Posterior cingulate gyrus (tissue), 11 donors: ENCODE data around the gene MTCH1.
"Not testable (repeated sequence)": the region's sequence is repeated elsewhere in the genome, so short reads cannot be mapped to it uniquely, and the experiment has no call there.

Experiments used
- DNase-seq, 10 donors: peaks; one replicate each; pipeline versions ENCODE4 v3.0.0 to v3.0.0-alpha.2; 2020 to 2021; ENCODE audit warnings: mixed read lengths in 3 of 10
- intact Hi-C: fragments of 100-400 bp; cut with DNase I; formaldehyde crosslinking; loops from one replicate; pipeline ENCODE4 v1.15.1; 2023

The MTCH1 gene

GRCh38 chr6:36958775-36959554 lies 27.0 kb downstream of the MTCH1 start:
- peak in 2 of 10 donors; percentile 70 to 75 for DNase-seq
- intact Hi-C loops: no loop called here

GRCh38 chr6:36957773-36958271 lies 28.2 kb downstream of the MTCH1 start:
- peak in 2 of 10 donors; percentile 70 to 78 for DNase-seq
- intact Hi-C loops: no loop called here

- intact Hi-C loops: no loop called here
These were observed 29.6 kb downstream of the MTCH1 start for GRCh38 chr6:36956446-36956820.

GRCh38 chr6:36955671-36956445 lies 30.1 kb downstream of the MTCH1 start:
- intact Hi-C loops: no loop called here
- DNase-seq: peak in 2 of 10 donors; percentile 42 to 73

More at GRCh38 chr6:36956446-36956820, 29.6 kb downstream of the MTCH1 start:
- no peak for DNase-seq

- peak in 2 of 10 donors; percentile 72 to 75 for DNase-seq
- intact Hi-C loops: no loop called here
These were observed 30.9 kb downstream of the MTCH1 start for GRCh38 chr6:36955136-36955535.

- intact Hi-C loops: no loop called here
- DNase-seq: peak in 2 of 10 donors; percentile 72
These were observed 31.6 kb downstream of the MTCH1 start, which contains the start of gene PI16 for GRCh38 chr6:36954262-36954931. Gene PI16 (plus strand): TSS chr6:36954738. CDS start chr6:36954761, 23 bp downstream.

DNA sequence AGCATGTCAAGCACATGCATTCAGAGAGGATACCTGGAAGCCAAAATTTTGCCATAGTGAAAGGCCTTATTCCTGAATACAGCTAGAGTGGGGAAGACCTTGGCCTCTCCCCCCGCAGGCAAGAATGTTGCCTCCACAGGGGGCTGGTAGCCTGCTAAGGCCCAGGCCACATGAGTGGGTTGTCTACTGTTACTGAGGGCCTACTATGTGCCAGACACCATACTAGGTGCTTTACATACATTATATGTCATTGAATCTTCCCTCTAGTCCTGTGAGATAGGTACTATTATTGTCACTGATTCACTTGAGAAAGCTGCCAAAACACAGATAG lies 32.1 kb downstream of the MTCH1 start:
- intact Hi-C loops: no loop called here
- DNase-seq: no peak

- intact Hi-C loops: no loop called here
- DNase-seq: no peak
These were observed 36.4 kb downstream of the MTCH1 start for GRCh38 chr6:36949636-36950035.

DNA sequence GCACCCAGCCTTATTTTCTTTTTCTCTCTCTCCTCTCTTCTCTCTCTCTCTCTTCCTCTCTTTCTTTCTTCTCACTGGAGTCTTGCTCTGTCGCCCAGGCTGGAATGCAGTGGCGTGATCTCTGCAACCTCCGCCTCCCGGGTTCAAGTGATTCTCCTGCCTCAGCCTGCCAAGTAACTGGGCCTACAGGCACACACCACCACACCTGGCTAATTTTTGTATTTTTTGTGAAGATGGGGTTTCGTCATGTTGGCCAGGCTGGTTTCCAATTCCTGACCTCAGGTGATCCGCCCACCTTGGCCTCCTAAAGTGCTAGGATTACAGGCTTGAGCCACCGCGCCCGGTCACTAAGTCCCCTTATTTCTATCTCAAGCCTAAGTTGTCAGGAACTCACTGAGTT lies 36.9 kb downstream of the MTCH1 start:
- peak in 1 of 10 donors; percentile 36 for DNase-seq

GRCh38 chr6:36947570-36948351 lies 38.2 kb downstream of the MTCH1 start:
- DNase-seq: peak in 9 of 10 donors; percentile 54 to 96 (median 75)
- intact Hi-C loops: no loop called here

More for the DNA sequence above, 36.9 kb downstream of the MTCH1 start:
- intact Hi-C loops: not testable (repeated sequence)

GRCh38 chr6:36946526-36946925 lies 39.5 kb downstream of the MTCH1 start:
- intact Hi-C loops: no loop called here
- DNase-seq: peak in 2 of 10 donors; percentile 24 to 52

DNA sequence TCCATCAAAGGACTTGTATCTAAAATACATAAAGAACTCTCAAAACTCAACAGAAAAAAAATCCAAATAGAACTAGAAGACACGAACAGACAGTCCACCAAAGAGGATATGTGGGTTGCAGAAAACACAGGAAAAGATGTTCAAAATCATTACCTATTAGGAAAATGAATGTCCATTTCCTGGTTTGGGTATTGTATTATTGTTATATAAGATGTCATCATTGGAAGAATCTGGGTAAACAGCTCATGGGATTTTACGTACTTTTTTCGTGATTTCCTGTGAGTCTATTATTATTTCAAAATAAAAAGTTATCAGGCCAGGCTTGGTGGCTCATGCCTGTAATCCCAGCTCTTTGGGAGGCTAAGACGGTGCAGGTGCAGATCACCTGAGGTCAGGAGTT lies 40.7 kb downstream of the MTCH1 start:
- intact Hi-C loops: no loop called here
- DNase-seq: no peak

DNA sequence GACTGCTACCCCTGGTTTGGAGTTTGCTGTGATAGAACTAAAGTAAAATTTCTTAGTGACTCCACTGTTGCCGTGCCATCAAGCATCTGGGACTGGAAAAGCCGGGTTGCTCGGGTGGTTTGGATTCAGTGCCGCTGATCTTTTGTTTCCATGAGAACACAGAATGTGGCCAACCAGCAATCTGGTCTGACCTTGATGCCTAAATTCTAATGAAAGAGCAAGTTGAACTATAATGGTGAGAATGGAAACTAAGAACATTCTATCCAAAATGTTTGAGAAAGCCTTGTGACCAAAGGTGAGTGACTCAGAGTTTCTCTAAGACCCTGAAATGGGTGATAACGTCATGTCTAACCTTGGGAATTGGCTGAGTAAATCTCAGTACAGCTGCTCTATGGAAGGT lies 41.3 kb downstream of the MTCH1 start:
- peak in 1 of 10 donors; percentile 36 for DNase-seq
- intact Hi-C loops: no loop called here

DNA sequence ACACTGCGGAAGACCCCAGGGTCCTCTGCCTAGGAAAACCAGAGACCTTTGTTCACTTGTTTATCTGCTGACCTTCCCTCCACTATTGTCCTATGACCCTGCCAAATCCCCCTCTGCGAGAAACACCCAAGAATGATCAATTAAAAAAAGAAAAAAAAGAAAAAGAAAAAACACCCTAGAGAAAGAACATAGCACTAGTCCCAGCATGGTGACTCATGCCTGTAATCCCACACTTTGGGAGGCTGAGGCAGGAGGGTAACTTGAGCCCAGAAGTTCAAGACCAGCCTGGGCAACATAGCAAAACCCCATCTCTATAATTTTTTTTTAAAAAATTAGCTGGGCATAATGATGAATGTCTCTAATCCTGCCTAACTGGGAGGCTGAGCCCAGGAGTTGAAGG lies 43.7 kb downstream of the MTCH1 start:
- intact Hi-C loops, DNase-seq: not testable (repeated sequence)

- intact Hi-C loops, DNase-seq: not testable (repeated sequence)
These were observed 44.4 kb downstream of the MTCH1 start for GRCh38 chr6:36941561-36941960.

DNA sequence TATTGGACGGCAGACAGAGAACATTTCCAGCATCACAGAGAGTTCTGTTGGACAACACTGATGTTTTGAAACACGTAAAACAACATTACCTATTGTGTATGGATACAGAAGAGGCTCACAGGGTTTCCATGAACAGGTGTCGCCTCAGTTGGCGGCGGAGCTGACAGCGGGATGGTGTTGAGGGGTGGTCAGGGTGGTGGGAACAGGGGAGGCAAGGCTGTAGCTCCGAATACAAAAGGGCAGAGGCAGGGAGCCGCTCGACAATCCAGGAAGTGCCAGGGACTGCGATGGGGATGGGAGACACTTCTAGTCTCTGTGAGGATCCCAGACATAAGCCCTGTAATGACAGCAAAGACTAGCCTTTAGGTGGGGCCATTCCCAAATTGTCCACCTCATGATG lies 46.0 kb downstream of the MTCH1 start:
- intact Hi-C loops: no loop called here
- no peak for DNase-seq

- intact Hi-C loops, DNase-seq: not testable (repeated sequence)
These were observed 47.0 kb downstream of the MTCH1 start for GRCh38 chr6:36939005-36939404.

DNA sequence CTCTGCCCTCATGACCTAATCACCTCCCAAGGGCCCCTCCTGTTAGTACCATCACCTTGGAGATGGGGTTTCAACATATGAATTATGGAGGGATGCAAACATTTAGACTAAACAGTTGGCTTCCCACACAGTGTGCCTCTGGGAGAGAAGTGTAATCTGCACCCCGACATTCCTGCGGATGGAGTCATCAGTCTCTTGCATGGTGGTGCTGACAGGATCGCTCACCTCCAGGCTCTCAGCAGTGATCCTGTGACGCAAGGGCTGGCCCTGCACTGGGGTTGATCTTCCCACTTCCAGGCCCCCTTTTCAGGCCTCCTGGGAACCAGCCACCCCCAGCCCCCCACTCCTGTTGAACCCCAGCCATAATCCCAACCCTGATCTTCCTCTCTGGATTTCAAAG lies 47.5 kb downstream of the MTCH1 start:
- peak in 1 of 10 donors; percentile 35 for DNase-seq
- intact Hi-C loops: no loop called here

GRCh38 chr6:36937896-36938295 lies 48.1 kb downstream of the MTCH1 start:
- DNase-seq: peak in 1 of 10 donors; percentile 66
- intact Hi-C loops: no loop called here

- no peak for DNase-seq
- intact Hi-C loops: no loop called here
These were observed 49.2 kb downstream of the MTCH1 start for GRCh38 chr6:36936824-36937223.
